HL-60 (cell line): Measurements from ENCODE around the gene HSPA1L.
"Not testable (repeated sequence)": the region's sequence is repeated elsewhere in the genome, so short reads cannot be mapped to it uniquely, and the experiment has no call there.

Experiments
- DNase-seq, 2 experiments: peaks; one replicate each; pipeline ENCODE4 v3.0.0-alpha.2; 2010 to 2020; ENCODE audit warnings: low read depth in 1 of 2, low spot score in 1 of 2
- H3K27ac ChIP-seq: fragments of 250-450 bp; sonication (Bioruptor Pico); replicated peaks from 2 replicates; pipeline ENCODE4 v1.5.1; 2020; ENCODE audit warnings: mild to moderate bottlenecking, moderate library complexity
- H3K27me3 ChIP-seq: fragments of 250-450 bp; sonication (Bioruptor Pico); 2 replicates; pipeline ENCODE4 v1.5.1; 2021; ENCODE audit warnings: mild to moderate bottlenecking, moderate library complexity; ENCODE audit not compliant: insufficient read depth, poor library complexity, severe bottlenecking
- H3K4me3 ChIP-seq: replicated peaks from 2 replicates; pipeline ENCODE4 v1.5.1; 2011; ENCODE audit warnings: mild to moderate bottlenecking, control low read depth, low read length; ENCODE audit not compliant: insufficient read depth
- GABPA ChIP-seq: IDR thresholded peaks from 2 replicates; pipeline ENCODE4 v1.6.1; 2012; ENCODE audit warnings: low read depth
- POLR2AphosphoS5 ChIP-seq: IDR thresholded peaks from 2 replicates; pipeline ENCODE4 v1.6.1; 2012; ENCODE audit warnings: low read depth
- SPI1 ChIP-seq: IDR thresholded peaks from 2 replicates; pipeline ENCODE4 v1.6.1; 2012; ENCODE audit warnings: low read depth, mild to moderate bottlenecking, borderline replicate concordance
- TF ChIP-seq, protein P1 (sequence below): IDR thresholded peaks from 2 replicates; pipeline ENCODE4 v1.6.1; 2012; ENCODE audit warnings: low read depth; ENCODE audit not compliant: insufficient replicate concordance
- TF ChIP-seq, protein P2 (sequence below): IDR thresholded peaks from one replicate; pipeline ENCODE4 v1.5.1; 2011; ENCODE audit warnings: low read length, control low read depth, inconsistent platforms; ENCODE audit not compliant: insufficient read depth

Gene HSPA1L

DNA sequence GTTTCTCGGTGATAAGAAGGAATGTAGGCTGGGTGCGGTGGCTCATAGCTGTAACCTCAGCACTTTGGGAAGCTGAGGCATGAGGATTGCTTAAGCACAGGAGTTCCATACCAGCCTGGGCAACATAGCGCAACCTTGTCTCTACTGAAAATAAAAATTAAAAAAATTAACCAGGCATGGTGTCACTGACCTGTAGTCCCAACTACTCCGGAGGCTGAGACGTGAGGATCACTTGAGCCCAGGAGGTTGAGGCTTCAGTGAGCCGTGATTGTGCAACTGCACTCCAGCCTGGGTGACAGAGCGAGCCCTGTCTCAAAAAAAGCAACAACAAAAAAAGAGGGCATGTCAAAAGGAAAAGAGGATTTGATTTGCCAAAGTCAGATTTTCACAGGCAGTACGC is 43.6 kb upstream of the HSPA1L start:
- DNase-seq = no peak
- no peak overlapping the region for H3K27ac ChIP-seq
- H3K4me3 ChIP-seq = no peak overlapping the region
- H3K27me3 ChIP-seq = no peaks in the 10 kb centered on the region
- TF ChIP-seq GABPA (no peak), POLR2AphosphoS5 (no peak), SPI1 (no peak)
- TF ChIP-seq, protein P1, sequence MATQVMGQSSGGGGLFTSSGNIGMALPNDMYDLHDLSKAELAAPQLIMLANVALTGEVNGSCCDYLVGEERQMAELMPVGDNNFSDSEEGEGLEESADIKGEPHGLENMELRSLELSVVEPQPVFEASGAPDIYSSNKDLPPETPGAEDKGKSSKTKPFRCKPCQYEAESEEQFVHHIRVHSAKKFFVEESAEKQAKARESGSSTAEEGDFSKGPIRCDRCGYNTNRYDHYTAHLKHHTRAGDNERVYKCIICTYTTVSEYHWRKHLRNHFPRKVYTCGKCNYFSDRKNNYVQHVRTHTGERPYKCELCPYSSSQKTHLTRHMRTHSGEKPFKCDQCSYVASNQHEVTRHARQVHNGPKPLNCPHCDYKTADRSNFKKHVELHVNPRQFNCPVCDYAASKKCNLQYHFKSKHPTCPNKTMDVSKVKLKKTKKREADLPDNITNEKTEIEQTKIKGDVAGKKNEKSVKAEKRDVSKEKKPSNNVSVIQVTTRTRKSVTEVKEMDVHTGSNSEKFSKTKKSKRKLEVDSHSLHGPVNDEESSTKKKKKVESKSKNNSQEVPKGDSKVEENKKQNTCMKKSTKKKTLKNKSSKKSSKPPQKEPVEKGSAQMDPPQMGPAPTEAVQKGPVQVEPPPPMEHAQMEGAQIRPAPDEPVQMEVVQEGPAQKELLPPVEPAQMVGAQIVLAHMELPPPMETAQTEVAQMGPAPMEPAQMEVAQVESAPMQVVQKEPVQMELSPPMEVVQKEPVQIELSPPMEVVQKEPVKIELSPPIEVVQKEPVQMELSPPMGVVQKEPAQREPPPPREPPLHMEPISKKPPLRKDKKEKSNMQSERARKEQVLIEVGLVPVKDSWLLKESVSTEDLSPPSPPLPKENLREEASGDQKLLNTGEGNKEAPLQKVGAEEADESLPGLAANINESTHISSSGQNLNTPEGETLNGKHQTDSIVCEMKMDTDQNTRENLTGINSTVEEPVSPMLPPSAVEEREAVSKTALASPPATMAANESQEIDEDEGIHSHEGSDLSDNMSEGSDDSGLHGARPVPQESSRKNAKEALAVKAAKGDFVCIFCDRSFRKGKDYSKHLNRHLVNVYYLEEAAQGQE = no peak

DNA sequence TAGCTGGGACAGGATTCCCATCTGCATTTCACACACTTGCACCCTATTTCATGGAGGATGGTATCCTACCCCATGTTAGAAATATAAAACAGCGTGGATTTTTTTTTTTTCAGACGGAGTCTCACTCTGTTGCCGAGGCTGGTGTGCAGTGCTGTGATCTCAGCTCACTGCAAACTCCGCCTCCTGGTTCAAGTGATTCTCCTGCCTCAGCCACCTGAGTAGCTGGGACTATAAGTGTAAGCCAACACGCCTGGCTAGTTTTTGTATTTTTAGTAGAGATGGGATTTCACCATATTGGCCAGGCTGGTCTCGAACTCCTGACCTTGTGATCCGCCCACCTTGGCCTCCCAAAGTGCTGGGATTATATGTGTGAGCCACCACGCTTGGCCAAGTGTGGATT is 42.7 kb upstream of the HSPA1L start:
- DNase-seq, H3K4me3 ChIP-seq, H3K27ac ChIP-seq, H3K27me3 ChIP-seq: not testable (repeated sequence)

DNA sequence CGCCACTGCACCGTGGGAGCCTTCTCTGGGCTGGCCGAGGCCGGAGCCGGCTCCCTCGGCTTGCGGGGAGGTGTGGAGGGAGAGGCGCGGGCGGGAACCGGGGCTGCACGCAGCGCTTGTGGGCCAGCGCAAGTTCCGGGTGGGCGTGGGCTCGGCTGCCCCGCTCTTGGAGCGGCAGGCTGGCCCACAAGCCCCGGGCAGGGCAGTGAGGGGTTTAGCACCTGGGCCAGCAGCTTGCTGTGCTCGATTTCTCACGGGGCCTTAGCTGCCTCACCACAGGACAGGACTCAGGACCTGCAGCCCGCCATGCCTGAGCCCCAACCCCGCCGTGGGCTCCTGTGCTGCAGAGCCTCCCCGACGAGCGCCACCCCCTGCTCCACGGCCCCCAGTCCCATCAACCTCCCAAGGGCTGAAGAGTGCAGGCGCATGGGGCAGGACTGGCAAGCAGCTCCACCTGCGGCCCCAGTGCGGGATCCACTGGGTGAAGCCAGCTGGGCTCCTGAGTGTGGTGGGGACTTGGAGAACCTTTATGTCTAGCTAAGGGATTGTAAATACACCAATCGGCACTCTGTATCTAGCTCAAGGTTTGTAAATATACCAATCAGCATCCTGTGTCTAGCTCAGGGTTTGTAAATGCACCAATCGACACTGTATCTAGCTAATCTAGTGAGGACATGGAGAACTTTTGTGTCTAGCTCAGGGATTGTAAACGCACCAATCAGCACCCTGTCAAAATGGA is 37.1 kb upstream of the HSPA1L start:
- H3K4me3 ChIP-seq, H3K27ac ChIP-seq, DNase-seq, H3K27me3 ChIP-seq: not testable (repeated sequence)

DNA sequence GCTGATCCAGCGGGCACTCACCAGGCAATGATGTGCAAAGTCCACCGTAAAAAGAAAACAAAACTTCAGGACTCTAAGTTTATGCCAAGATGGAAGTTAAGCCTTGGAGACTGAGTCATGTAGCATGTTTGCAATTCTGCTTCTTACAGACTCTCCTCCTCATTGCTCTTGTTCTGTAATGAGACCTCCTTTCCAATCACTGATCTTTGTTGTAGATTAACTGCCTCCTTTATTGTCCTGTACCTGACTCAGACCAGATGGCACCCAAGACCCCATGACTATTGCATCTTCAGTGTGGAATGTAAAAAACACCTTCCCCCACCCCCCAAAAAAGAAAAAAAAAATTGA is 36.4 kb upstream of the HSPA1L start:
- Histone ChIP-seq H3K27ac (no peak overlapping the region), H3K27me3 (no peaks in the 10 kb centered on the region), H3K4me3 (no peak overlapping the region)
- no peak for DNase-seq
- no peak for TF ChIP-seq GABPA
- TF ChIP-seq, protein P2, sequence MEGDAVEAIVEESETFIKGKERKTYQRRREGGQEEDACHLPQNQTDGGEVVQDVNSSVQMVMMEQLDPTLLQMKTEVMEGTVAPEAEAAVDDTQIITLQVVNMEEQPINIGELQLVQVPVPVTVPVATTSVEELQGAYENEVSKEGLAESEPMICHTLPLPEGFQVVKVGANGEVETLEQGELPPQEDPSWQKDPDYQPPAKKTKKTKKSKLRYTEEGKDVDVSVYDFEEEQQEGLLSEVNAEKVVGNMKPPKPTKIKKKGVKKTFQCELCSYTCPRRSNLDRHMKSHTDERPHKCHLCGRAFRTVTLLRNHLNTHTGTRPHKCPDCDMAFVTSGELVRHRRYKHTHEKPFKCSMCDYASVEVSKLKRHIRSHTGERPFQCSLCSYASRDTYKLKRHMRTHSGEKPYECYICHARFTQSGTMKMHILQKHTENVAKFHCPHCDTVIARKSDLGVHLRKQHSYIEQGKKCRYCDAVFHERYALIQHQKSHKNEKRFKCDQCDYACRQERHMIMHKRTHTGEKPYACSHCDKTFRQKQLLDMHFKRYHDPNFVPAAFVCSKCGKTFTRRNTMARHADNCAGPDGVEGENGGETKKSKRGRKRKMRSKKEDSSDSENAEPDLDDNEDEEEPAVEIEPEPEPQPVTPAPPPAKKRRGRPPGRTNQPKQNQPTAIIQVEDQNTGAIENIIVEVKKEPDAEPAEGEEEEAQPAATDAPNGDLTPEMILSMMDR = no peak
- TF ChIP-seq SPI1 = no peak
- no peak for TF ChIP-seq POLR2AphosphoS5
- TF ChIP-seq, protein P1 = no peak

DNA sequence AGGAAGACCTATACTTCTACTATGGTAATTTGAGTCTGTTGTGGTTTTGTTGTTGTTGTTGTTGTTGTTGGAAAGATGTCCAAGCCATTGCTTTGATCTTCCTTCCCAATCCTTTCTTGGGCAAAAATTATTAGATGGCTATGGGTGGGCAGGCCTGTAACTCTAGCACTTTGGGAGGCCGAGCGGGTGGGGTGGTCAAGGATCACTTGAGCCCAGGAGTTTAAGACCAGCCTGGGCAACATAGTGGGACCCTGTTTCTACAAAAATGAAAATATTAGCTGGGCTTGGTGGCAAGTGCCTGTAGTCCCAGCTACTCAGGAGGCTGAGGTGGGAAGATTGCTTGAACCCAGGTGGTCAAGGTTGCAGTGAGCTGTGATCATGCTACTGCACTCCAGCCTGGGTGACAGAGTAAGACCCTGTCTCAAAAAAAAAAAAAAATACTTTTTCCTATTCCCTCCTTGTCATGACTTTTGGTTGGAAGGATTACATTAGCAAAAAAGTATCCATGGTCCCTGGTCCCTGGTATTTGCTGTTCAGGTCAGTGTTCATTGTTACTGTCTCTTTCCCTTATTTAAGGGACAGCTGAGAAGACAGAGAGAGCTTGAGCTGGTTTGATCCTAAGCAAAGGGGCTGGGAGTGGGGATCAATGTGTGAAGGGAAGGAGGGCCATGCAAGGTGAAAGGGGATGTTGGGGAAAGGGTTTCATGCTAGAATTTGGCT is 35.8 kb upstream of the HSPA1L start:
- DNase-seq = no peak
- no peak overlapping the region for H3K27ac ChIP-seq
- no peak for TF ChIP-seq POLR2AphosphoS5
- TF ChIP-seq, protein P2 = no peak
- no peaks in the 10 kb centered on the region for H3K27me3 ChIP-seq
- H3K4me3 ChIP-seq = no peak overlapping the region
